GM12875 (cell line): ENCODE results near the gene MRTFB.

ENCODE experiments used
- H3K4me3 ChIP-seq: one replicate; pipeline ENCODE4 v1.5.1; 2011; ENCODE audit warnings: low read depth, low read length, control low read depth
- TF ChIP-seq, protein P1 (sequence below): IDR thresholded peaks from 2 replicates; pipeline ENCODE4 v1.5.1; 2011; ENCODE audit warnings: low read depth, mild to moderate bottlenecking, control low read depth, inconsistent platforms, low read length, moderate library complexity, borderline replicate concordance; ENCODE audit not compliant: insufficient read depth

The MRTFB gene

GRCh38 chr16:14095883-14096551 lies 24.9 kb downstream of the MRTFB start:
- no peak overlapping the region for H3K4me3 ChIP-seq
- TF ChIP-seq, protein P1, sequence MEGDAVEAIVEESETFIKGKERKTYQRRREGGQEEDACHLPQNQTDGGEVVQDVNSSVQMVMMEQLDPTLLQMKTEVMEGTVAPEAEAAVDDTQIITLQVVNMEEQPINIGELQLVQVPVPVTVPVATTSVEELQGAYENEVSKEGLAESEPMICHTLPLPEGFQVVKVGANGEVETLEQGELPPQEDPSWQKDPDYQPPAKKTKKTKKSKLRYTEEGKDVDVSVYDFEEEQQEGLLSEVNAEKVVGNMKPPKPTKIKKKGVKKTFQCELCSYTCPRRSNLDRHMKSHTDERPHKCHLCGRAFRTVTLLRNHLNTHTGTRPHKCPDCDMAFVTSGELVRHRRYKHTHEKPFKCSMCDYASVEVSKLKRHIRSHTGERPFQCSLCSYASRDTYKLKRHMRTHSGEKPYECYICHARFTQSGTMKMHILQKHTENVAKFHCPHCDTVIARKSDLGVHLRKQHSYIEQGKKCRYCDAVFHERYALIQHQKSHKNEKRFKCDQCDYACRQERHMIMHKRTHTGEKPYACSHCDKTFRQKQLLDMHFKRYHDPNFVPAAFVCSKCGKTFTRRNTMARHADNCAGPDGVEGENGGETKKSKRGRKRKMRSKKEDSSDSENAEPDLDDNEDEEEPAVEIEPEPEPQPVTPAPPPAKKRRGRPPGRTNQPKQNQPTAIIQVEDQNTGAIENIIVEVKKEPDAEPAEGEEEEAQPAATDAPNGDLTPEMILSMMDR = no peak

- TF ChIP-seq, protein P1 = no peak
- H3K4me3 ChIP-seq = no peak overlapping the region
These were observed 26.3 kb downstream of the MRTFB start for GRCh38 chr16:14097182-14097959.

- no peak overlapping the region for H3K4me3 ChIP-seq
- TF ChIP-seq, protein P1 = no peak
These were observed 27.0 kb downstream of the MRTFB start for GRCh38 chr16:14098081-14098480.

DNA sequence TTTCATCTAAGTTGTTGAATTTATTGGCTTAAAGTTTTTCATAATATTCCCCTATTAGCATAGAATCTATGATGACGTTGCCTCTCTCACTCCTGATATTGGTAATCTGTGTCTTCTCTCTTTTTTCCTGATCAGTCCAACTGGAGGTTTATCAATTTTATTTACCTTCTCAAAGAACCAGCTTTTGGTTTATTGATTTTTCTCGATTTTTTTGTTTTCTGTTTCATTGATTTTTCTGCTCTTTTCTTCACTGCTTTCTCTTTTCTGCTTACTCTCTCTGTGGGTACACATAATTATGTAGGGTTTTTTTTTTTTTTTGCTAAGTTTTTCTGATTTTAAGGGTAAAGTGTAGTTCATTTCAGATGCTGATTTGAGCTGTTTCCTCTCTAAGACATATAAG lies 29.7 kb downstream of the MRTFB start:
- H3K4me3 ChIP-seq = no peak overlapping the region
- TF ChIP-seq, protein P1 = no peak

GRCh38 chr16:14101415-14101814 lies 30.3 kb downstream of the MRTFB start:
- H3K4me3 ChIP-seq = no peak overlapping the region
- TF ChIP-seq, protein P1 = no peak

DNA sequence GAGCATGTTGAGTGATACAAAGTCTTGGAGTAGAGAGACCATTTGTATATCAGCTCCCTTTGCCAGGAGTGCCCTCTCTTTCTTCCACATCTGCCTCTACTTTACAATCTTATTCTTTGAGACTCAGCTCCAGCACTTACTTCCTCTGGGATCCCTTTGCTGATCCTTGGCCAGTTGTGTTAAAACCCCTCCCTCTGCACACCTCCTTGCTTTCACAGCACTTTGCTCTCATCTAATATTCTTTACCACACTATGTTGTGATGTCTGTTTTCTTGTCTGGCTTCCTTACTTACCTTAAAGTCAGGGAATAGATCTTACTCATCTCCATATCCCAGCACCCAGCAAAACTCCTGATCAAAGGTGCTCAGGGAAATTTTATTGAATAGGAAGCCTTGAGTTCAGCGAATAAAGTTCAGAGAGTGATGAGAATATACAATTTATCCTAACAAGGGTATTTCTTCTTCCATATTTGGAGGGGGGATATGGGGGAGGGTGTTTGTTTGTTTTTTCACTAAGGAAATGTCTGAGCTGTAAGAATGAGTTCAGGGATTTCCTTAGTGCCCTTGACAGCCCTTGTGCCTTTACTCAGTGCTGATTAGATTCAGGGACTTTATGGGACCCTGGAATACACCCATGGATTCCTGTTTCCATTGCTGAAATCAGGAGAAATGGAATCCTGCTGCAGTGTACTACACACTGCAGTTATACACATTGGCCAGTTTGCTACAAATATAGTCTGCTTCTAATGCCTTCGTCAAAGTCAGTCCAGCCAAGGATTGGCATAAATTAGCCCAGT lies 32.0 kb downstream of the MRTFB start:
- TF ChIP-seq, protein P1 = no peak
- H3K4me3 ChIP-seq = no peak overlapping the region

GRCh38 chr16:14104066-14104465 lies 32.9 kb downstream of the MRTFB start:
- TF ChIP-seq, protein P1 = no peak
- no peak overlapping the region for H3K4me3 ChIP-seq
